Measurements from ENCODE around the gene DDX39B.
"Not testable (repeated sequence)": the region's sequence is repeated elsewhere in the genome, so short reads cannot be mapped to it uniquely, and the experiment has no call there.

Gene DDX39B

GRCh38 chr6:31575952-31576685 is 34.3 kb upstream of the DDX39B start:
- no peak for DNase-seq (ENCODE audit: low read depth in 1 of 2, low spot score in 1 of 2)

GRCh38 chr6:31575335-31575901 is 33.6 kb upstream of the DDX39B start, which contains the start of gene TNF:
Gene TNF (plus strand): TSS chr6:31575565. CDS start chr6:31575742, 177 bp downstream.
- DNase-seq (ENCODE audit: low read depth in 1 of 2, low spot score in 1 of 2) = peak; percentile 64 to 81

DNA sequence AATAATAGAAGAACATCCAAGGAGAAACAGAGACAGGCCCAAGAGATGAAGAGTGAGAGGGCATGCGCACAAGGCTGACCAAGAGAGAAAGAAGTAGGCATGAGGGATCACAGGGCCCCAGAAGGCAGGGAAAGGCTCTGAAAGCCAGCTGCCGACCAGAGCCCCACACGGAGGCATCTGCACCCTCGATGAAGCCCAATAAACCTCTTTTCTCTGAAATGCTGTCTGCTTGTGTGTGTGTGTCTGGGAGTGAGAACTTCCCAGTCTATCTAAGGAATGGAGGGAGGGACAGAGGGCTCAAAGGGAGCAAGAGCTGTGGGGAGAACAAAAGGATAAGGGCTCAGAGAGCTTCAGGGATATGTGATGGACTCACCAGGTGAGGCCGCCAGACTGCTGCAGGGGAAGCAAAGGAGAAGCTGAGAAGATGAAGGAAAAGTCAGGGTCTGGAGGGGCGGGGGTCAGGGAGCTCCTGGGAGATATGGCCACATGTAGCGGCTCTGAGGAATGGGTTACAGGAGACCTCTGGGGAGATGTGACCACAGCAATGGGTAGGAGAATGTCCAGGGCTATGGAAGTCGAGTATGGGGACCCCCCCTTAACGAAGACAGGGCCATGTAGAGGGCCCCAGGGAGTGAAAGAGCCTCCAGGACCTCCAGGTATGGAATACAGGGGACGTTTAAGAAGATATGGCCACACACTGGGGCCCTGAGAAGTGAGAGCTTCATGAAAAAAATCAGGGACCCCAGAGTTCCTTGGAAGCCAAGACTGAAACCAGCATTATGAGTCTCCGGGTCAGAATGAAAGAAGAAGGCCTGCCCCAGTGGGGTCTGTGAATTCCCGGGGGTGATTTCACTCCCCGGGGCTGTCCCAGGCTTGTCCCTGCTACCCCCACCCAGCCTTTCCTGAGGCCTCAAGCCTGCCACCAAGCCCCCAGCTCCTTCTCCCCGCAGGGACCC is 32.6 kb upstream of the DDX39B start:
- peak in 1 of 2 donors; percentile 35 for DNase-seq (ENCODE audit: low read depth in 1 of 2, low spot score in 1 of 2)

- DNase-seq (ENCODE audit: low read depth in 1 of 2, low spot score in 1 of 2) = no peak
Observed at GRCh38 chr6:31573239-31574105, 31.7 kb upstream of the DDX39B start.

DNA sequence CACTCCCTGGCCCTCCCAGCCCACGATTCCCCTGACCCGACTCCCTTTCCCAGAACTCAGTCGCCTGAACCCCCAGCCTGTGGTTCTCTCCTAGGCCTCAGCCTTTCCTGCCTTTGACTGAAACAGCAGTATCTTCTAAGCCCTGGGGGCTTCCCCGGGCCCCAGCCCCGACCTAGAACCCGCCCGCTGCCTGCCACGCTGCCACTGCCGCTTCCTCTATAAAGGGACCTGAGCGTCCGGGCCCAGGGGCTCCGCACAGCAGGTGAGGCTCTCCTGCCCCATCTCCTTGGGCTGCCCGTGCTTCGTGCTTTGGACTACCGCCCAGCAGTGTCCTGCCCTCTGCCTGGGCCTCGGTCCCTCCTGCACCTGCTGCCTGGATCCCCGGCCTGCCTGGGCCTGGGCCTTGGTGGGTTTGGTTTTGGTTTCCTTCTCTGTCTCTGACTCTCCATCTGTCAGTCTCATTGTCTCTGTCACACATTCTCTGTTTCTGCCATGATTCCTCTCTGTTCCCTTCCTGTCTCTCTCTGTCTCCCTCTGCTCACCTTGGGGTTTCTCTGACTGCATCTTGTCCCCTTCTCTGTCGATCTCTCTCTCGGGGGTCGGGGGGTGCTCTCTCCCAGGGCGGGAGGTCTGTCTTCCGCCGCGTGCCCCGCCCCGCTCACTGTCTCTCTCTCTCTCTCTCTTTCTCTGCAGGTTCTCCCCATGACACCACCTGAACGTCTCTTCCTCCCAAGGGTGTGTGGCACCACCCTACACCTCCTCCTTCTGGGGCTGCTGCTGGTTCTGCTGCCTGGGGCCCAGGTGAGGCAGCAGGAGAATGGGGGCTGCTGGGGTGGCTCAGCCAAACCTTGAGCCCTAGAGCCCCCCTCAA is 30.5 kb upstream of the DDX39B start, which contains the start of gene LTA:
Gene LTA, plus strand, starts transcription at position 249 of the 871 bp plus-strand sequence. Its CDS starts 454 bp downstream, at position 703.
- DNase-seq (ENCODE audit: low read depth in 1 of 2, low spot score in 1 of 2) = peak; percentile 66 to 70

- DNase-seq (ENCODE audit: low read depth in 1 of 2, low spot score in 1 of 2) = no peak
Observed at GRCh38 chr6:31569861-31570536, 28.2 kb upstream of the DDX39B start.

DNA sequence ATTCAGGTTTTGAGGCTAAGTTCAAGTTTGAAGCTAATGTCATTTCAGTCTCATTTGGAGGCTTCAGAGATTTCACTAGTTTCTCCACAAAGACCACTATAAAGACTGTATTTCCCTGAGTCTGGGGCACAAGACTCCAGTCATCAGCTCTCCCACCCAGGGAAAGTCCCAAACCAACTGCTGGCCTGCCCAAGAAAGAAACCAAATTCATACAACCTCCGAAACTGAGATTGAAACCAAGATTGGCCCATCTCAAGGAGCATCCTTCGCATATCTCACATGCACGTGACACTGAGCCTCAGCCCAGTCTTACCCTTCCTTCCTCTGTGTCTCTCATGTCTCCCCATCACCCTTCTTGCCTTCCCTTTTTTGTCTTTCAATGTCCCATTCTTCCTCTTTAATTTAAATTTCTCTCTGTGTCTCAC is 26.7 kb upstream of the DDX39B start:
- DNase-seq (ENCODE audit: low read depth in 1 of 2, low spot score in 1 of 2) = peak in 1 of 2 donors; percentile 45

- no peak for DNase-seq (ENCODE audit: low read depth in 1 of 2, low spot score in 1 of 2)
Observed at GRCh38 chr6:31567531-31568370, 25.9 kb upstream of the DDX39B start.

GRCh38 chr6:31560697-31561058 is 18.9 kb upstream of the DDX39B start:
- DNase-seq (ENCODE audit: low read depth in 1 of 2, low spot score in 1 of 2) = no peak

GRCh38 chr6:31559958-31560696 is 18.3 kb upstream of the DDX39B start:
- DNase-seq (ENCODE audit: low read depth in 1 of 2, low spot score in 1 of 2) = no peak

DNA sequence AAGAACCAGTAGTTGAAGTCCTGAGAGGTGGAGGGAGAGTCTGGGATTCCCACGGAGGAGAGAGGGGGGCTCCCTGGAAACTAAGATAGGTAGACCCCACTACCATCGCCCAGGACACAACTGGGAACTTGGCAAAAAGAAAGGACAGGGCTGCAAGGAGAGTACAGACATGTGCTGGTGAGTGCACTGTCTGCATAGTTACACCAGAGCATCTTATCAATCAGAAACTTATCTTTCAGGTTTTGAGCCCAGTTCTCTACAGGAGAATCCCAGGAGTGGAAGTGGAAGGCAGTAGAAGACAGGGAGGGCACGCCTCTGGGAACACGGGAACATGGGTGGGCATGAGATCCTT is 17.8 kb upstream of the DDX39B start:
- no peak for DNase-seq (ENCODE audit: low read depth in 1 of 2, low spot score in 1 of 2)

DNA sequence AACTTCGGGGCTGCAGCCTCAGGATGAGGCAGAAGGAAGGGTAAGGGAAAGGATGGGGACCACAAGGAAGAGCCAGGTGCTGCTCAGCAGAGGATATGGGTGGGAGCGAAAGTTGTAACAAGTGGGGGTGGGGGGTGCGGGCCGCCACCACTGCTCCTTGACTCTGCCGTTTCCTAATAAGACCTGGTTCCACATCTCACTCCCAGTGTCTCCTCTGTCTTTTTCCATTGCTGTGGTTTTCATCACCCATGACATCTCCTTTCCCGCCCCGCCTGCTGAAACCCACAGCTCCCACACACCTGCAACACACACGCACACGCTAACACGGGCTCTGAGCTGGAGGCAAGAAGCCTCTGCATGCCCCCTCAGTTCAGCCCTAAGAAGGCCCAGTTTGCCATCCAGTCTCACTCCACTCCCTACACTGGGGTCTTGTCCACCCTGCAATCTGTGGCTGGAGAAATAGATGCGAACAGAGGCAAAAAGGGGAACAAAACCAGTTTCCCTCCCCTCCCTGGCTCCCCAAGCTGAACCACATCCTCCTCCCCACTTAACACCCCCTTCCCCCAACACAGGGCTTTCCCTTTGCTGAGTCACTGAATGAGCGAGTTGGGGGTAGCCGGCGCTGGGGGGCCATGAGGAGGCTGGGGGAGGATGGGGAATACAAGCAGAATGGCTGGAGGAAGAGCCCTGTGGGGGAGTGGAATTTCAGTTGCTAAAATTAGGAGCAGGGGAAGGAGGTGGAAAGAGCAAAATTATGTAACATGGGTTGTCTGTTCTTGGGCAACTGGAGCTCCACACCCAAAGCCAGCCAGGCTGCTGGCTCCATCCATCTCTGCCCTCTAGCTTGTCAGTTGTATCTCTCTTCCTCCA is 17.1 kb upstream of the DDX39B start:
- DNase-seq (ENCODE audit: low read depth in 1 of 2, low spot score in 1 of 2) = peak in 1 of 2 donors; percentile 50

DNA sequence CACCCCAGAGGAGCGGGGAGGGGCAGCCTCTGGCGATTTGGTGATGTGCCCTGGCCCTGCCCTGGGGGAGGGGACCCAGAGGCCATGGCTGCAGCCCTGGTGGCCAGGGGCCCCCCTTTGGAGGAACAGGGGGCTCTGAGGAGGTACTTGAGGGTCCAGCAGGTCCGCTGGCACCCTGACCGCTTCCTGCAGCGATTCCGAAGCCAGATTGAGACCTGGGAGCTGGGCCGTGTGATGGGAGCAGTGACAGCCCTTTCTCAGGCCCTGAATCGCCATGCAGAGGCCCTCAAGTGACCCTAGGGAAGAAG is 16.5 kb upstream of the DDX39B start:
- DNase-seq (ENCODE audit: low read depth in 1 of 2, low spot score in 1 of 2) = no peak

- no peak for DNase-seq (ENCODE audit: low read depth in 1 of 2, low spot score in 1 of 2)
Observed at GRCh38 chr6:31557443-31558317, 15.9 kb upstream of the DDX39B start.

DNA sequence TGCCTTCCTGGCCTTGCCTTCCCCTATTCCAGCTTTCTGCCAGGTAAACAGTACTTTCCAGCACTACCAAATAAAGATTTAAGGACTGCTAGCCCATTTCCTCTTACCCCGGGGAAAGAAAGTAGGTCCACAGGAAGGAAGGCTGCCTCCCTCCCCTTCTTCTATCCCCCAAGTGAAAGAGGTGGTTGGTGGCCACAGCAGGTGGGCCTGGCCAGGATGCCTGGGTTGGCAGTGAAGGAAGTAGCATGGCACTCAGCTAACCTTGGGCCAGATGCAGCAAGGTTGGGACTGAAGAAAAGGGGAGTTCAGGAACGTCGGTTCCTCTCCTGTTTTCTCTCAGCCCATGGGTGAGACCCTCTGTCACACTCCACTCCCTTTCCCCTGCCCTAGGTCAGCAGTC is 14.5 kb upstream of the DDX39B start:
- DNase-seq (ENCODE audit: low read depth in 1 of 2, low spot score in 1 of 2) = no peak

DNA sequence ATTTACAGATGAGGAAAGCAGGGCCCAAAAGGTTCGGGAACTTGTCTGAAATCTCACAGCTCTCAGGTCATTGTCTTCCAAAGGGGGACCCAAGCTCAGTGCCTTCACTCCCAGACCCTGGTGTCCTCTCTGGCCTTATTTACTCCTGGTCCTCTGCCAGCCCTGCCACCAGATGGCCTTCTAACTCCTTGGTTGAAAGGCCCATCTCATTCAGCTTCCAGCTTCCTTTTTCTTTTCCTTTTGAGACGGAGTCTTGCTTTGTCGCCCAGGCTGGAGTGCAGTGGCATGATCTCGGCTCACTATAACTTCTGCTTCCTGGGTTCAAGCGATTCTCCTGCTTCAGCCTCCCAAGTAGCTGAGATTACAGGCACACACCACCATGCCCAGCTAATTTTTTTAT is 9.6 kb upstream of the DDX39B start:
- DNase-seq (ENCODE audit: low read depth in 1 of 2, low spot score in 1 of 2) = not testable (repeated sequence)
